PFSK-1 (cell line): ENCODE results near the gene TMA7B.

Experiments used
- FOXP2 ChIP-seq: optimal IDR thresholded peaks from 2 replicates; pipeline ENCODE3; 2011; ENCODE audit warnings: borderline replicate concordance, control low read depth, inconsistent platforms; ENCODE audit not compliant: insufficient read depth; ENCODE audit errors: extremely low read length, extremely low read depth
- POLR2AphosphoS5 ChIP-seq: IDR thresholded peaks from 2 replicates; pipeline ENCODE4 v1.6.1; 2012; ENCODE audit warnings: low read depth, mild to moderate bottlenecking, control low read depth, low read length, moderate library complexity
- REST ChIP-seq, 2 experiments: IDR thresholded peaks; 2 replicates each; pipeline versions ENCODE4 v1.6.1 to v1.8.0; 2011 to 2012; ENCODE audit warnings: low read depth in 2 of 2, low read length in 2 of 2, control low read depth in 1 of 2, inconsistent platforms in 1 of 2, mild to moderate bottlenecking in 1 of 2, moderate library complexity in 1 of 2; ENCODE audit not compliant: insufficient read depth in 1 of 2
- SIN3A ChIP-seq: IDR thresholded peaks from 2 replicates; pipeline ENCODE4 v1.6.1; 2012; ENCODE audit warnings: mild to moderate bottlenecking, low read length, moderate library complexity, borderline replicate concordance; ENCODE audit not compliant: insufficient read depth
- TAF1 ChIP-seq: IDR thresholded peaks from 2 replicates; pipeline ENCODE4 v1.6.1; 2012; ENCODE audit warnings: low read length, control low read depth, borderline replicate concordance; ENCODE audit not compliant: insufficient read depth

TMA7B gene

DNA sequence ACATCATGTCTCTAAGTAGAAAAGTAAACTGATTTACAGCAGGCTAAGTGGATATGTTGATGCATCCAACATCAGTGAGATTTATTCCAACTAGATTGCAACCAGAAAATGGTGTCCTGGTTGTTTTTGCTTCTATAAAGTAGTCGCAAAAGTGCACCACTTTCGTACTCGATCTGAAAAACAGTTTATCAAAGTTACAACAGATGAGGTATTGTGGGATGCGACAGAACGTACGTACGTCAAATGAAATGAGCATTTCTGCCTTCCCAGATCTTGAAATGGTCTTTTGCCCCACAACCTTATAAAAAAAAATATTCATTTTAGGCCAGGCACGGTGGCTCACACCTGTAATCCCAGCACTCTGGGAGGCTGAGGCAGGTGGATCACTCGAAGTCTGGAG lies 45.6 kb upstream of the TMA7B start:
- TF ChIP-seq POLR2AphosphoS5 (no peak), REST (IDR thresholded peaks at IDR 0.05; ENCODE audit: insufficient read depth in 1 of 2, low read depth in 2 of 2, low read length in 2 of 2) (no peak), FOXP2 (no peak), SIN3A (no peak), TAF1 (no peak)

DNA sequence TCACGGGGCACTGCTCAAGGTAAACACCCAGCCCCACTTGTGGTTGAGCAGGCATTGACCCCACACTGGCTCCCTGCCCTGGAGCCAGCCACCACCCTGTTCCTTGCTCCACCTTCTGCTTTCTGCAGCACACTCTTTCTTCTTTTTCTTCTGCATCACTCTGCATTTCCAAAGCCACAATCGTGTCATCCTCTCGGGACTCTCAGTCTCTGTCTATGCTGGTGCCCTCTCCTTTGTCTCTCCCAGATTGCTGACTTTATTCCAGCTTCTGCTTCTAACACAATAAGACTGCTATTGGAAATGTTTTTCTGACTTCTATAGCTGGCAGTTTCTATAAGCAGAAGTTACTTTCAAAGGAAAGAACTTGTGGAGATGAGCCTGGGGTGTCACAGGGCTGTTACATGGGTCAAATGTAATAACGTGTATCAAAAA lies 44.9 kb upstream of the TMA7B start:
- TF ChIP-seq TAF1, result no peak
- TF ChIP-seq SIN3A, result no peak
- TF ChIP-seq FOXP2, result no peak
- TF ChIP-seq REST (IDR thresholded peaks at IDR 0.05; ENCODE audit: insufficient read depth in 1 of 2, low read depth in 2 of 2, low read length in 2 of 2), result no peak
- no peak for TF ChIP-seq POLR2AphosphoS5

DNA sequence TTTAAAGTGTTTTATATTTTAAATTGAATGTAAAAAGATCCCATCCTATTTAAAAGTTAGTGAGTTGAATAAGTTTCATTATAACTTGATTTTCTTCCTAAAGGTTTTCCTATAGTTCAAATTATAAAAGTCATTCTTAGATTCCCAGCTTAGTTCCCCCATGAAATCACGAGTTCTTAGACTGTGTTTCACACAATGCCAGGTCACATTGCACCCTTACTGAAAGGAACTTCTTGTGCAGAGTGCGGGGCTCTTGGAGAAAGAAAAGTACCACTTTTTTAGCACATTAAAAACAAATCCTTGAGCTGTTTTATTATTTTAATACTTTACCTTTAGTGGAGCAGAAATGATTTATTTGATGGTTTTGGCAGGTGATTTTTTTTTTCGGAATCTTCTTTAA lies 43.7 kb upstream of the TMA7B start:
- no peak for TF ChIP-seq REST (IDR thresholded peaks at IDR 0.05; ENCODE audit: insufficient read depth in 1 of 2, low read depth in 2 of 2, low read length in 2 of 2)
- TF ChIP-seq TAF1, result no peak
- no peak for TF ChIP-seq SIN3A
- TF ChIP-seq FOXP2, result no peak
- no peak for TF ChIP-seq POLR2AphosphoS5

DNA sequence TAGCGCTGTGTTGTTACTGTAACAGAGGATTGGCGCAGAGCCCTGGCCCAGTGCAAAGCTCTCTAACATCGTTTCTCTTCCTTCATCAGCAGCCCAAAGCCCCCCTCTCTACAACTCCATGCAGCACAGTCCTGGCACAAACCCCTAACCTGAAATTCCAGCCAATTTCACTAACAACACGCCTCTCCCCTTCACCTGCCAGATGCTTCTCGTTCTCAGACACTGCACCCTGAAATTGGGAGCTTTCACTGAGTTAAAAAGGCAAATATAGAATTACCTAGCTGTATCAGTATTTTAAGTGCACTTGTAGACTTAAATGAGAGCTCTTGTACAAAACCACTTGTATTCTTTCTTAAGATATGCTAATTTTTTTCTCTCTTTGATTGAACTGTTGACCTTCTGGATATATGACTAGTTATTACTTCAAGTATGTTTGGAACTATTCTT lies 43.0 kb upstream of the TMA7B start:
- TF ChIP-seq REST (IDR thresholded peaks at IDR 0.05; ENCODE audit: insufficient read depth in 1 of 2, low read depth in 2 of 2, low read length in 2 of 2) (no peak), FOXP2 (no peak), SIN3A (no peak), POLR2AphosphoS5 (no peak), TAF1 (no peak)
